Peyer's patch (tissue), 4 donors: ENCODE measurements around the gene CMTM7. TPM values are rescaled to one million over a fixed set of nuclear protein-coding genes. Genes with fewer than 3 reads are reported as not detected.

Source experiments
- DNase-seq, 3 donors: peaks; one replicate each; pipeline ENCODE4 v3.0.0-alpha.2; 2017 to 2019
- H3K27ac ChIP-seq, 4 donors: fragments of 200-600 bp; sonication (generic); one replicate each; pipeline ENCODE4 v1.5.1; 2016 to 2019
- H3K27me3 ChIP-seq, 2 donors: fragments of 200-600 bp; sonication (generic); one replicate each; pipeline ENCODE4 v1.5.1; 2019
- H3K36me3 ChIP-seq, 3 donors: fragments of 200-600 bp; sonication (generic); one replicate each; pipeline ENCODE4 v1.5.1; 2016 to 2019
- H3K4me1 ChIP-seq, 4 donors: fragments of 200-600 bp; sonication (generic); one replicate each; pipeline ENCODE4 v1.5.1; 2016 to 2019
- H3K4me3 ChIP-seq, 4 donors: fragments of 200-600 bp; sonication (generic); 1 replicate in 3 of 4; 2 replicates in 1 of 4; pipeline ENCODE4 v1.5.1; 2016 to 2019; ENCODE audit warnings: mild to moderate bottlenecking in 1 of 4
- H3K9me3 ChIP-seq, 4 donors: fragments of 200-600 bp; sonication (generic); one replicate each; pipeline ENCODE4 v1.5.1; 2016 to 2019; ENCODE audit warnings: mild to moderate bottlenecking in 1 of 4
- CTCF ChIP-seq, 6 experiments: fragments of 450-650 bp in 4 of 6; fragments of 200-600 bp in 2 of 6; sonication (generic) in 1 of 6; IDR thresholded peaks; one replicate each; pipeline ENCODE4 v1.5.1; 2017 to 2019; ENCODE audit warnings: antibody characterized with exemption in 6 of 6, mild to moderate bottlenecking in 3 of 6, moderate library complexity in 1 of 6
- POLR2A ChIP-seq, 2 donors: fragments of 450-650 bp; IDR thresholded peaks; one replicate each; pipeline ENCODE4 v1.5.1; 2017; ENCODE audit warnings: antibody characterized with exemption in 2 of 2, mild to moderate bottlenecking in 2 of 2, moderate library complexity in 2 of 2
- total RNA-seq, 4 donors: library from RNA; depleted of rRNA; stranded (reverse); fragments of >200 nt; gene quantifications; one replicate each; pipeline ENCODE4 v1.1.0, GENCODE V29; 2016

Gene CMTM7
- total RNA-seq, 4 donors from 2014 or later = 5.7 to 41.3 (median 10.5) TPM

GRCh38 chr3:32487781-32488473, 96.3 kb downstream of the CMTM7 start:
- TF ChIP-seq CTCF (IDR thresholded peaks at IDR 0.05) = no peak
- no peak for TF ChIP-seq POLR2A (IDR thresholded peaks at IDR 0.05)
- peaks cover 0 to 16% (median 5%) of the 10 kb centered on the region in 3 donors for H3K36me3 ChIP-seq
- no peak for DNase-seq

GRCh38 chr3:32488474-32489008, 96.9 kb downstream of the CMTM7 start:
- H3K27me3 ChIP-seq = no peaks in the 10 kb centered on the region
- no peak for DNase-seq
- peaks cover 0 to 6% (median 0%) of the 10 kb centered on the region in 4 donors for H3K4me1 ChIP-seq
- TF ChIP-seq CTCF (IDR thresholded peaks at IDR 0.05) = no peak
- TF ChIP-seq POLR2A (IDR thresholded peaks at IDR 0.05) = no peak
- peaks cover 0 to 16% (median 5%) of the 10 kb centered on the region in 3 donors for H3K36me3 ChIP-seq
- H3K27ac ChIP-seq = no peak overlapping the region
- no peaks in the 10 kb centered on the region for H3K9me3 ChIP-seq
- H3K4me3 ChIP-seq = no peak overlapping the region

More at GRCh38 chr3:32487781-32488473, 96.3 kb downstream of the CMTM7 start:
- Histone ChIP-seq H3K4me3 (no peak overlapping the region), H3K27me3 (no peaks in the 10 kb centered on the region), H3K4me1 (peaks cover 0 to 6% (median 0%) of the 10 kb centered on the region in 4 donors), H3K27ac (no peak overlapping the region), H3K9me3 (no peaks in the 10 kb centered on the region)

GRCh38 chr3:32492684-32493436, 101.2 kb downstream of the CMTM7 start:
- Histone ChIP-seq H3K9me3 (no peaks in the 10 kb centered on the region), H3K4me3 (no peak overlapping the region), H3K27me3 (no peaks in the 10 kb centered on the region), H3K27ac (no peak overlapping the region), H3K4me1 (peaks cover 0 to 8% (median 3%) of the 10 kb centered on the region in 4 donors), H3K36me3 (peaks cover 0 to 5% (median 0%) of the 10 kb centered on the region in 3 donors)
- no peak for TF ChIP-seq CTCF (IDR thresholded peaks at IDR 0.05)
- no peak for TF ChIP-seq POLR2A (IDR thresholded peaks at IDR 0.05)
- DNase-seq = no peak

- TF ChIP-seq POLR2A (IDR thresholded peaks at IDR 0.05) = no peak
- no peak for TF ChIP-seq CTCF (IDR thresholded peaks at IDR 0.05)
- Histone ChIP-seq H3K9me3 (no peaks in the 10 kb centered on the region), H3K36me3 (peaks cover 0 to 5% (median 0%) of the 10 kb centered on the region in 3 donors), H3K27ac (no peak overlapping the region), H3K27me3 (no peaks in the 10 kb centered on the region), H3K4me1 (peaks cover 0 to 10% (median 4%) of the 10 kb centered on the region in 4 donors), H3K4me3 (no peak overlapping the region)
- DNase-seq = no peak
These were observed 102.1 kb downstream of the CMTM7 start for GRCh38 chr3:32493437-32494414.

GRCh38 chr3:32495085-32495484, 103.4 kb downstream of the CMTM7 start:
- DNase-seq = no peak
- no peaks in the 10 kb centered on the region for H3K9me3 ChIP-seq
- TF ChIP-seq POLR2A (IDR thresholded peaks at IDR 0.05) = no peak
- TF ChIP-seq CTCF (IDR thresholded peaks at IDR 0.05) = no peak
- H3K36me3 ChIP-seq = peaks cover 0 to 5% (median 0%) of the 10 kb centered on the region in 3 donors
- H3K27me3 ChIP-seq = no peaks in the 10 kb centered on the region
- H3K4me3 ChIP-seq = no peak overlapping the region
- no peak overlapping the region for H3K27ac ChIP-seq
- peaks cover 0 to 13% (median 5%) of the 10 kb centered on the region in 4 donors for H3K4me1 ChIP-seq
